Measurements from ENCODE around the gene BCAS3. TPM values are rescaled to one million over a fixed set of nuclear protein-coding genes. Genes with fewer than 3 reads are reported as not detected.

BCAS3 gene
- total and polyA plus RNA-seq, 4 donors = 5.8 to 24.6 (median 10.1) TPM

DNA sequence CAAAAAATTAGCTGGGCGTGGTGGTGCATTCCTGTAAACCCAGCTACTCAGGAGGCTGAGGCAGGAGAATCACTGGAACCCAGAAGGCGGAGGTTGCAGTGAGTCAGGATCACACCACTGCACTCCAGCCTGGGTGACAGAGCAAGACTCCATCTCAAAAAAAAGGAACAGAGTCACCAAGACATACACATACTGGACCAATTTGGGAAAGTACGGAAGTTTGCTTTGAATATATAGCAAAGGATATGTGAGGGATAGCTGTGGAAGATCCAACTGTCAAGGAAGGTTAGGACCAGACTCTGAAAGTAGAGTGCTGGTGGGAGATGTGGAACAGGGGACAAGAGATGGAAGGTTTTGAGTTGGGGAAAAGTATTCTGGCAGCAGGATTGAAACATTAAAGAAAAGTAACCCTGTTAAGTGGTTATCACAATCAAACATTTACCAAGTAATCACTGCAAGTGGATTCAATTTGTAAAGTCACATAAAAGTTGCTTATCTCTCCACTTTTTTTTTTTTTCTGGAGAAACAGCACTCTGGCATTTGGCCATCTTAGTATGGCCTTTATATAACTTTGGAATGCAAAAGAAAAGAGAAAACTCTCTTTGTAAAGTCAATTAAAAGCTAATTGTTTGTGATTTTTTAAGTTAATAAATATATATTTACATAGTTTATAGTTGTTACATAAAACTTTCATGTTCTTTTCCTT lies 462.6 kb downstream of the BCAS3 start:
- WGBS = 96% methylated on average over 3 of the region's 3 CpGs
- DNase-seq (ENCODE audit: low spot score) = no peak
- Histone ChIP-seq H3K4me3 (ENCODE audit: low read depth in 1 of 3, low read length in 3 of 3) (no peak overlapping the region), H3K36me3 (ENCODE audit: control insufficient read depth in 4 of 4, insufficient read depth in 3 of 4, low read depth in 1 of 4, low read length in 3 of 4) (no peaks in the 10 kb centered on the region), H3K9me3 (ENCODE audit: control insufficient read depth in 4 of 4, low read length in 3 of 4) (no peaks in the 10 kb centered on the region), H3K9ac (ENCODE audit: low read depth in 1 of 2, low read length in 2 of 2) (no peak overlapping the region), H3K27ac (ENCODE audit: low read depth in 1 of 2, low read length in 2 of 2) (no peak overlapping the region), H3K4me1 (ENCODE audit: control insufficient read depth in 4 of 4, insufficient read depth in 4 of 4, low read length in 3 of 4) (no peaks in the 10 kb centered on the region), H3K27me3 (ENCODE audit: control insufficient read depth in 4 of 4, insufficient read depth in 4 of 4, low read length in 3 of 4) (no peaks in the 10 kb centered on the region)
- TF ChIP-seq SP1 (IDR thresholded peaks at IDR 0.05) (no peak), TAF1 (conservative IDR thresholded peaks at IDR 0.05) (no peak), RAD21 (IDR thresholded peaks at IDR 0.05) (no peak), YY1 (IDR thresholded peaks at IDR 0.05) (no peak), GABPA (IDR thresholded peaks at IDR 0.05 in 1 of 2, conservative IDR thresholded peaks at IDR 0.05 in 1 of 2) (no peak), FOXA2 (IDR thresholded peaks at IDR 0.05) (no peak)
- TF ChIP-seq, protein P1, sequence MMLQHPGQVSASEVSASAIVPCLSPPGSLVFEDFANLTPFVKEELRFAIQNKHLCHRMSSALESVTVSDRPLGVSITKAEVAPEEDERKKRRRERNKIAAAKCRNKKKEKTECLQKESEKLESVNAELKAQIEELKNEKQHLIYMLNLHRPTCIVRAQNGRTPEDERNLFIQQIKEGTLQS (IDR thresholded peaks at IDR 0.05) = no peak
- TF ChIP-seq, protein P2, sequence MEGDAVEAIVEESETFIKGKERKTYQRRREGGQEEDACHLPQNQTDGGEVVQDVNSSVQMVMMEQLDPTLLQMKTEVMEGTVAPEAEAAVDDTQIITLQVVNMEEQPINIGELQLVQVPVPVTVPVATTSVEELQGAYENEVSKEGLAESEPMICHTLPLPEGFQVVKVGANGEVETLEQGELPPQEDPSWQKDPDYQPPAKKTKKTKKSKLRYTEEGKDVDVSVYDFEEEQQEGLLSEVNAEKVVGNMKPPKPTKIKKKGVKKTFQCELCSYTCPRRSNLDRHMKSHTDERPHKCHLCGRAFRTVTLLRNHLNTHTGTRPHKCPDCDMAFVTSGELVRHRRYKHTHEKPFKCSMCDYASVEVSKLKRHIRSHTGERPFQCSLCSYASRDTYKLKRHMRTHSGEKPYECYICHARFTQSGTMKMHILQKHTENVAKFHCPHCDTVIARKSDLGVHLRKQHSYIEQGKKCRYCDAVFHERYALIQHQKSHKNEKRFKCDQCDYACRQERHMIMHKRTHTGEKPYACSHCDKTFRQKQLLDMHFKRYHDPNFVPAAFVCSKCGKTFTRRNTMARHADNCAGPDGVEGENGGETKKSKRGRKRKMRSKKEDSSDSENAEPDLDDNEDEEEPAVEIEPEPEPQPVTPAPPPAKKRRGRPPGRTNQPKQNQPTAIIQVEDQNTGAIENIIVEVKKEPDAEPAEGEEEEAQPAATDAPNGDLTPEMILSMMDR (IDR thresholded peaks at IDR 0.05; ENCODE audit: low read depth, low read length, missing input control) = no peak
- TF ChIP-seq, protein P3, sequence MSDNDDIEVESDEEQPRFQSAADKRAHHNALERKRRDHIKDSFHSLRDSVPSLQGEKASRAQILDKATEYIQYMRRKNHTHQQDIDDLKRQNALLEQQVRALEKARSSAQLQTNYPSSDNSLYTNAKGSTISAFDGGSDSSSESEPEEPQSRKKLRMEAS (IDR thresholded peaks at IDR 0.05) = no peak

DNA sequence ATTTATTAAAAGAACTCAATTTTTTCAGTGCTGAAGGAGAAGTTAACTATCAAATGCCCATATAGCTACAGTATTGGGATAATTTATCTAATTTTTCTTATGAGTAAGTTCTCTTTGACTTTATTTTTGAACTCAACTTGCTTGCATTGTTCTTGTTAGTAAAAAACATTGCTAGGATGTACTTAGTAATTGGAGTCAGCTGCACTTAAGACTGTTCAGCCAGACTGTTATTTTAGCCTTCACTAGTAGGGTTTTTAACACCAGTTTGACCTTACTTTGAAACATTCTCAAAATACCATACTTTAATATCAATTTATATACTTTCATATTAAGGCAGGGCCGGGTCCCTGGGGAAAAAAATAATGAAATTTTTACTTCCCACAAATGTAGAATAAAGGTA lies 465.4 kb downstream of the BCAS3 start:
- DNase-seq (ENCODE audit: low spot score) = no peak
- Histone ChIP-seq H3K27ac (ENCODE audit: low read depth in 1 of 2, low read length in 2 of 2) (no peak overlapping the region), H3K27me3 (ENCODE audit: control insufficient read depth in 4 of 4, insufficient read depth in 4 of 4, low read length in 3 of 4) (no peaks in the 10 kb centered on the region), H3K9me3 (ENCODE audit: control insufficient read depth in 4 of 4, low read length in 3 of 4) (no peaks in the 10 kb centered on the region), H3K4me3 (ENCODE audit: low read depth in 1 of 3, low read length in 3 of 3) (no peak overlapping the region), H3K9ac (ENCODE audit: low read depth in 1 of 2, low read length in 2 of 2) (no peak overlapping the region), H3K36me3 (ENCODE audit: control insufficient read depth in 4 of 4, insufficient read depth in 3 of 4, low read depth in 1 of 4, low read length in 3 of 4) (no peaks in the 10 kb centered on the region), H3K4me1 (ENCODE audit: control insufficient read depth in 4 of 4, insufficient read depth in 4 of 4, low read length in 3 of 4) (no peaks in the 10 kb centered on the region)
- no peak for TF ChIP-seq FOXA1 (IDR thresholded peaks at IDR 0.05)
- TF ChIP-seq, protein P4, sequence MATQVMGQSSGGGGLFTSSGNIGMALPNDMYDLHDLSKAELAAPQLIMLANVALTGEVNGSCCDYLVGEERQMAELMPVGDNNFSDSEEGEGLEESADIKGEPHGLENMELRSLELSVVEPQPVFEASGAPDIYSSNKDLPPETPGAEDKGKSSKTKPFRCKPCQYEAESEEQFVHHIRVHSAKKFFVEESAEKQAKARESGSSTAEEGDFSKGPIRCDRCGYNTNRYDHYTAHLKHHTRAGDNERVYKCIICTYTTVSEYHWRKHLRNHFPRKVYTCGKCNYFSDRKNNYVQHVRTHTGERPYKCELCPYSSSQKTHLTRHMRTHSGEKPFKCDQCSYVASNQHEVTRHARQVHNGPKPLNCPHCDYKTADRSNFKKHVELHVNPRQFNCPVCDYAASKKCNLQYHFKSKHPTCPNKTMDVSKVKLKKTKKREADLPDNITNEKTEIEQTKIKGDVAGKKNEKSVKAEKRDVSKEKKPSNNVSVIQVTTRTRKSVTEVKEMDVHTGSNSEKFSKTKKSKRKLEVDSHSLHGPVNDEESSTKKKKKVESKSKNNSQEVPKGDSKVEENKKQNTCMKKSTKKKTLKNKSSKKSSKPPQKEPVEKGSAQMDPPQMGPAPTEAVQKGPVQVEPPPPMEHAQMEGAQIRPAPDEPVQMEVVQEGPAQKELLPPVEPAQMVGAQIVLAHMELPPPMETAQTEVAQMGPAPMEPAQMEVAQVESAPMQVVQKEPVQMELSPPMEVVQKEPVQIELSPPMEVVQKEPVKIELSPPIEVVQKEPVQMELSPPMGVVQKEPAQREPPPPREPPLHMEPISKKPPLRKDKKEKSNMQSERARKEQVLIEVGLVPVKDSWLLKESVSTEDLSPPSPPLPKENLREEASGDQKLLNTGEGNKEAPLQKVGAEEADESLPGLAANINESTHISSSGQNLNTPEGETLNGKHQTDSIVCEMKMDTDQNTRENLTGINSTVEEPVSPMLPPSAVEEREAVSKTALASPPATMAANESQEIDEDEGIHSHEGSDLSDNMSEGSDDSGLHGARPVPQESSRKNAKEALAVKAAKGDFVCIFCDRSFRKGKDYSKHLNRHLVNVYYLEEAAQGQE (IDR thresholded peaks at IDR 0.05) = no peak
- TF ChIP-seq, protein P3 (IDR thresholded peaks at IDR 0.05) = no peak
- TF ChIP-seq HNF4A (conservative IDR thresholded peaks at IDR 0.05) = no peak
- TF ChIP-seq JUND (IDR thresholded peaks at IDR 0.05) = no peak
- TF ChIP-seq HNF4G (IDR thresholded peaks at IDR 0.05) = no peak
- TF ChIP-seq, protein P2 (IDR thresholded peaks at IDR 0.05; ENCODE audit: low read depth, low read length, missing input control) = no peak
- TF ChIP-seq YY1 (IDR thresholded peaks at IDR 0.05) = no peak
- 95% methylated on average over 1 of the region's 1 CpG for WGBS
